Peyer's patch (tissue), 4 donors: ENCODE results near the gene BLTP3A. TPM values are rescaled to one million over a fixed set of nuclear protein-coding genes. Genes with fewer than 3 reads are reported as not detected.
A peak's percentile ranks its signal among the peaks of the same experiment; 100 is the strongest.
"Not testable (repeated sequence)": the region's sequence is repeated elsewhere in the genome, so short reads cannot be mapped to it uniquely, and the experiment has no call there.

ENCODE experiments used
- DNase-seq, 3 donors: peaks; one replicate each; pipeline ENCODE4 v3.0.0-alpha.2; 2017 to 2019
- H3K27ac ChIP-seq, 4 donors: fragments of 200-600 bp; sonication (generic); one replicate each; pipeline ENCODE4 v1.5.1; 2016 to 2019
- H3K27me3 ChIP-seq, 2 donors: fragments of 200-600 bp; sonication (generic); one replicate each; pipeline ENCODE4 v1.5.1; 2019
- H3K36me3 ChIP-seq, 3 donors: fragments of 200-600 bp; sonication (generic); one replicate each; pipeline ENCODE4 v1.5.1; 2016 to 2019
- H3K4me1 ChIP-seq, 4 donors: fragments of 200-600 bp; sonication (generic); one replicate each; pipeline ENCODE4 v1.5.1; 2016 to 2019
- H3K4me3 ChIP-seq, 4 donors: fragments of 200-600 bp; sonication (generic); 1 replicate in 3 of 4; 2 replicates in 1 of 4; pipeline ENCODE4 v1.5.1; 2016 to 2019; ENCODE audit warnings: mild to moderate bottlenecking in 1 of 4
- H3K9me3 ChIP-seq, 4 donors: fragments of 200-600 bp; sonication (generic); one replicate each; pipeline ENCODE4 v1.5.1; 2016 to 2019; ENCODE audit warnings: mild to moderate bottlenecking in 1 of 4
- POLR2A ChIP-seq, 2 donors: fragments of 450-650 bp; IDR thresholded peaks; one replicate each; pipeline ENCODE4 v1.5.1; 2017; ENCODE audit warnings: antibody characterized with exemption in 2 of 2, mild to moderate bottlenecking in 2 of 2, moderate library complexity in 2 of 2
- total RNA-seq, 4 donors: library from RNA; depleted of rRNA; stranded (reverse); fragments of >200 nt; gene quantifications; one replicate each; pipeline ENCODE4 v1.1.0, GENCODE V29; 2016
- TF ChIP-seq, protein P1 (sequence below), 6 experiments: fragments of 450-650 bp in 4 of 6; fragments of 200-600 bp in 2 of 6; sonication (generic) in 1 of 6; IDR thresholded peaks; one replicate each; pipeline ENCODE4 v1.5.1; 2017 to 2019; ENCODE audit warnings: antibody characterized with exemption in 6 of 6, mild to moderate bottlenecking in 3 of 6, moderate library complexity in 1 of 6

BLTP3A gene
- total RNA-seq, 4 donors from 2014 or later, result 10.2 to 13.2 (median 10.9) TPM

DNA sequence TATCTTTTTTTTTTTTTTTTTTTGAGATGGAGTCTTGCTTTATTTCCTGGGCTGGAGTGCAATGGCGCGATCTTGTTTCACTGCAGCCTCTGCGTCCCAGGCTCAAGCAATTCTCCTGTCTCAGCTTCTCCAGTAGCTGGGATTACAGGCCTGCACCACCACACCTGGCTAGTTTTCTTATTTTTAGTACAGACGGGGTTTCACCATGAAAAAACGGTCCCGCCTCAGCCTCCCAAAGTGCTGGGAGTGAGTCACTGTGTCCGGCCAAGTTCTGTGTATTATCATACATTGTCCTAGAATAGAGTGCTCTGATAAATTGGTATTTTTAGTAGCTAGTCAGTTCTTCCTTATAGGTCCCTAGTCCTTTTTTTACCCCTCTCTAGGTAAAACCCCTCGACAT is 31.8 kb upstream of the BLTP3A start:
- no peak overlapping the region for H3K27ac ChIP-seq
- TF ChIP-seq, protein P1, sequence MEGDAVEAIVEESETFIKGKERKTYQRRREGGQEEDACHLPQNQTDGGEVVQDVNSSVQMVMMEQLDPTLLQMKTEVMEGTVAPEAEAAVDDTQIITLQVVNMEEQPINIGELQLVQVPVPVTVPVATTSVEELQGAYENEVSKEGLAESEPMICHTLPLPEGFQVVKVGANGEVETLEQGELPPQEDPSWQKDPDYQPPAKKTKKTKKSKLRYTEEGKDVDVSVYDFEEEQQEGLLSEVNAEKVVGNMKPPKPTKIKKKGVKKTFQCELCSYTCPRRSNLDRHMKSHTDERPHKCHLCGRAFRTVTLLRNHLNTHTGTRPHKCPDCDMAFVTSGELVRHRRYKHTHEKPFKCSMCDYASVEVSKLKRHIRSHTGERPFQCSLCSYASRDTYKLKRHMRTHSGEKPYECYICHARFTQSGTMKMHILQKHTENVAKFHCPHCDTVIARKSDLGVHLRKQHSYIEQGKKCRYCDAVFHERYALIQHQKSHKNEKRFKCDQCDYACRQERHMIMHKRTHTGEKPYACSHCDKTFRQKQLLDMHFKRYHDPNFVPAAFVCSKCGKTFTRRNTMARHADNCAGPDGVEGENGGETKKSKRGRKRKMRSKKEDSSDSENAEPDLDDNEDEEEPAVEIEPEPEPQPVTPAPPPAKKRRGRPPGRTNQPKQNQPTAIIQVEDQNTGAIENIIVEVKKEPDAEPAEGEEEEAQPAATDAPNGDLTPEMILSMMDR (IDR thresholded peaks at IDR 0.05), result no peak
- TF ChIP-seq POLR2A (IDR thresholded peaks at IDR 0.05), result no peak
- H3K27me3 ChIP-seq, result no peaks in the 10 kb centered on the region

DNA sequence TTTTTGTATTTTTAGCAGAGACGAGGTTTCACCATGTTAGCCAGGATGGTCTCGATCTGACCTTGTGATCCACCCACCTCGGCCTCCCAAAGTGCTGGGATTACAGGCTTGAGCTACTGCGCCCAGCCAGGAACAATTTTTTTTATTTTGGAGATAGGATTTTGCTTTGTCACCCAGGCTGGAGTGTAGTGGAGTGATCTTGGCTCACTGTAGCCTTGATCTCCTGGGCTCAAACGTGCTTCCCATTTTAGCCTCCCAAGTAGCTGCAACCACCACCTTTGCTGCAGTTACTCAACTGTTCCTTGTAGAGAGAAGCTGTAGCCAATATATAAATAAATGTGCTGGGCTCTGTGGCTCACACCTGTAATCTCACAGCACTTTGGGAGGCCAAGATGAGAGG is 30.2 kb upstream of the BLTP3A start:
- H3K9me3 ChIP-seq, DNase-seq, H3K27ac ChIP-seq, H3K4me3 ChIP-seq, H3K27me3 ChIP-seq, H3K4me1 ChIP-seq: not testable (repeated sequence)
- H3K36me3 ChIP-seq, result peaks cover 0 to 45% (median 0%) of the 10 kb centered on the region in 3 donors

More for the DNA sequence above, 31.8 kb upstream of the BLTP3A start:
- peaks cover 0 to 6% (median 2%) of the 10 kb centered on the region in 4 donors for H3K4me1 ChIP-seq
- H3K4me3 ChIP-seq, result no peak overlapping the region
- peaks cover 0 to 30% (median 0%) of the 10 kb centered on the region in 3 donors for H3K36me3 ChIP-seq
- DNase-seq, result no peak
- no peaks in the 10 kb centered on the region for H3K9me3 ChIP-seq

DNA sequence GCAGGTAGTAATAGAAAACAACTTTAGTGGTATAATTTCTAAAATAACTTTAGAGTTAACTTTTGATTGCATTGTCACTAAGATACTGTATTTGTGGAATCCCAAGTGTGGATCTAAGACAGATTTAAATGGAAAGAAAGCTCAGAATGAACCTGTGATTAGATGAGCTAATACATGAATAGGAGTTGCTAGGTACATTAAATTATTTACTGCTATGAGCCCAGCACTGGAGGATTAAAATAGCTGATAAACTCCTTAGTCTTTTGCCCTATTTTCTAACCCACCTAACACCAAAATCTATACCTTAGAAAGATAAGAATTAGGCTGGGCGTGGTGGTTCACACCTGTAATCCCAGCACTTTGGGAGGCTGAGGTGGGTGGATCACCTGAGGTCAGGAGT is 23.7 kb upstream of the BLTP3A start:
- Histone ChIP-seq H3K36me3 (peaks cover 0 to 96% (median 0%) of the 10 kb centered on the region in 3 donors), H3K4me3 (no peak overlapping the region), H3K27me3 (no peaks in the 10 kb centered on the region), H3K9me3 (no peaks in the 10 kb centered on the region), H3K4me1 (no peaks in the 10 kb centered on the region), H3K27ac (no peak overlapping the region)
- DNase-seq, result no peak
- TF ChIP-seq, protein P1 (IDR thresholded peaks at IDR 0.05), result no peak
- TF ChIP-seq POLR2A (IDR thresholded peaks at IDR 0.05), result no peak

DNA sequence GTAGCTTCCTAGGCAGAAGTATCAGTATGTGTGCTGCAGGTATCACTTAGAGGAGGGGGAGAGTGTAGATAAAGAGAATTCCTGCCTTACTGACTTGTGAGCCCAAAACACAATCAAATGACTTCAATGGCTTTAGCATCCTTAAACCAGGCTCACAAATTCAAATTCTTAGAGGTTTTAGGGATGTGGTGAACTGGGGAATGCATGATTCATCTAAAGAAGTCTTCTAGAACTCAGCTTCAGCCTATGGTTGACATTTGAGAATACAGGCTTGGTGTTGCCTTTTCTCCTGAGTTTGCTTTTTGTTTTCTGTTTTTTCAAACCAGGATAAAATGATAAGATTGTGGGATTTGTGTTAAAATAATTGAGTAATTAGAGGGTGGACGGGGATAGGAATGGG is 20.2 kb upstream of the BLTP3A start:
- Histone ChIP-seq H3K27ac (no peak overlapping the region), H3K36me3 (peaks cover 0 to 95% (median 0%) of the 10 kb centered on the region in 3 donors), H3K4me1 (no peaks in the 10 kb centered on the region), H3K9me3 (no peaks in the 10 kb centered on the region), H3K4me3 (no peak overlapping the region), H3K27me3 (no peaks in the 10 kb centered on the region)
- TF ChIP-seq, protein P1 (IDR thresholded peaks at IDR 0.05), result no peak
- no peak for TF ChIP-seq POLR2A (IDR thresholded peaks at IDR 0.05)
- no peak for DNase-seq

DNA sequence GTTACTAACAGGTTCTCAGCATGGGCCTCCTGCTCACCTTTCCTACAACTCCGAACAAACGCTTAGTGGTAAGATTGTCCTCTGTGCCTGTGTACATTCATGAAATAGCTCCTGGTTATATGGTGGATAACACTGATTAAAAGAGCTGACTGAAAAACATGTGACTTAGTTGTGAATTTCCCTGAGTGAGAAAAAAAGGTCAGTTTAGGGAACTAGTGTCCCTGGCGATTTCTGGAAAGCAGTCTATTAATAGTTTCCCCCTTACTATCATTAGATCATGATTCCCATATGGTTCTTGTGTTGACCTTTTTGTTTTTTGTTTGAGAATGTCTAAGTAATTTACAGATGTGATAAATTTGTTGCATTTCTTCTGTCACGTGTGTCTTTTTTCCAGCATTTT is 18.9 kb upstream of the BLTP3A start:
- no peaks in the 10 kb centered on the region for H3K9me3 ChIP-seq
- H3K36me3 ChIP-seq, result peaks cover 0 to 83% (median 0%) of the 10 kb centered on the region in 3 donors
- TF ChIP-seq, protein P1 (IDR thresholded peaks at IDR 0.05), result no peak
- no peak for TF ChIP-seq POLR2A (IDR thresholded peaks at IDR 0.05)
- no peak overlapping the region for H3K4me3 ChIP-seq
- H3K27ac ChIP-seq, result peak overlapping the region in 1 of 4 donors; percentile 34
- no peak for DNase-seq
- no peaks in the 10 kb centered on the region for H3K27me3 ChIP-seq
- H3K4me1 ChIP-seq, result no peaks in the 10 kb centered on the region

DNA sequence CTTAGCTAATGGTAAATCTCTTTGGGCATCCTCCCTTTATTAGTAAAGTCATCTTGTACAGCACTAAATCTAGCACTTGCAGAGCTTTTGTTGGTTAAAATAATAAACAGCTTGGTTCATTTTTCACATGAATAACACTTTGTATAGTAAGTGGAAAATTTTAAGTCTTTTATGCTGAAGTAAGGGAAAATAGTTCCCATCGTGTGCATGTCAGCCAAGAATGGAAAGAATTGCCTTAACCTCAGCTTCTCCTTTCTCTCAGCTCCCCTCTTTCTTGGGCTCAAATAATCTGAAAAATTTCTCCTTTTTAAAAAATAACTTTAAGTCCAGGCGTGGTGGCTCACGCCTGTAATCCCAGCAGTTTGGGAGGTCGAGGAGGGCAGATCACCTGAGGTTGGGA is 18.0 kb upstream of the BLTP3A start:
- TF ChIP-seq POLR2A (IDR thresholded peaks at IDR 0.05), result no peak
- TF ChIP-seq, protein P1 (IDR thresholded peaks at IDR 0.05), result no peak
- DNase-seq, result no peak
- H3K36me3 ChIP-seq, result peaks cover 0 to 73% (median 0%) of the 10 kb centered on the region in 3 donors
- no peaks in the 10 kb centered on the region for H3K27me3 ChIP-seq
- no peak overlapping the region for H3K4me3 ChIP-seq
- no peaks in the 10 kb centered on the region for H3K4me1 ChIP-seq
- no peaks in the 10 kb centered on the region for H3K9me3 ChIP-seq
- H3K27ac ChIP-seq, result no peak overlapping the region
